C4-2B (cell line): ENCODE data around the gene IPO9.

Experiments used
- ZFX ChIP-seq: fragments of 450-650 bp; IDR thresholded peaks from 2 replicates; pipeline ENCODE4 v1.6.1; 2017
- TF ChIP-seq, protein P1 (sequence below): fragments of 450-650 bp; conservative IDR thresholded peaks from 2 replicates; pipeline ENCODE4 v1.5.1; 2017; ENCODE audit warnings: mild to moderate bottlenecking

DNA sequence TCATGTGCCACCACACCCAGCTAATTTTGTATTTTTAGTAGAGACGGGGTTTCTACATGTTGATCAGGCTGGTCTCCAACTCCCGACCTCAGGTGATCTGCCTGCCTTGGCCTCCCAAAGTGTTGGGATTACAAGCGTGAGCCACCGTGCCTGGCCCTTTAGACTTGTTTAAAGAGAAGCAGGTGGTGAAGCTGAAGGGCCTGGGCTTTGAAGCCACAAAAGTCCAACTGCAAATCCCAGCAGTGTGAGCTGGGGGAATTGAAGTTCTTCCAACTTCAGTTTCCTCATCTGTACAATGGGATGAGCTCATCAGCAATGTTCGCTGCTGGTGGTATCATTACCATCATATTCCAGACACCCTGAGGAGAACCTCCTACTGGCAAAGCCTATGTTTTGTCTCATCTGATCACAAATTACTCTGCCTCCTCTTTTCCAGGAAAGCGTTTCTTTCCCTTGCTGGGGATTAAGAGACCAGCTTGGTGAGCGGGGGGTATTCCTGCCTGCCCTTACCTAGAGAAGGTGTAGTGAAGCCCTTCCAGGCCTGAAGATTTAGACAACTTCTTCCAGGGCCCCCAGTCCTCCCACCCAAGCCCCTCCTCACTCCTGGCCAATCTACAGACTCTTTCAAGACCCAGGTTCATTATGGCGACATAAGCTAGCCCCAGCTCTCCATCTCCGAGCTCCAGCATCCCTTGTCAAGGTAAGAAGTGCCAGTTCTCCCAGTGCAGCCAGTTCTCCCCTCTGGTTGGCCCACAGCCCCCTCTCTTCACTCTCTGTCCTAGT lies 57.3 kb downstream of the IPO9 start:
- TF ChIP-seq, protein P1, sequence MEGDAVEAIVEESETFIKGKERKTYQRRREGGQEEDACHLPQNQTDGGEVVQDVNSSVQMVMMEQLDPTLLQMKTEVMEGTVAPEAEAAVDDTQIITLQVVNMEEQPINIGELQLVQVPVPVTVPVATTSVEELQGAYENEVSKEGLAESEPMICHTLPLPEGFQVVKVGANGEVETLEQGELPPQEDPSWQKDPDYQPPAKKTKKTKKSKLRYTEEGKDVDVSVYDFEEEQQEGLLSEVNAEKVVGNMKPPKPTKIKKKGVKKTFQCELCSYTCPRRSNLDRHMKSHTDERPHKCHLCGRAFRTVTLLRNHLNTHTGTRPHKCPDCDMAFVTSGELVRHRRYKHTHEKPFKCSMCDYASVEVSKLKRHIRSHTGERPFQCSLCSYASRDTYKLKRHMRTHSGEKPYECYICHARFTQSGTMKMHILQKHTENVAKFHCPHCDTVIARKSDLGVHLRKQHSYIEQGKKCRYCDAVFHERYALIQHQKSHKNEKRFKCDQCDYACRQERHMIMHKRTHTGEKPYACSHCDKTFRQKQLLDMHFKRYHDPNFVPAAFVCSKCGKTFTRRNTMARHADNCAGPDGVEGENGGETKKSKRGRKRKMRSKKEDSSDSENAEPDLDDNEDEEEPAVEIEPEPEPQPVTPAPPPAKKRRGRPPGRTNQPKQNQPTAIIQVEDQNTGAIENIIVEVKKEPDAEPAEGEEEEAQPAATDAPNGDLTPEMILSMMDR, result no peak
- no peak for TF ChIP-seq ZFX
